Measurements from ENCODE around the gene ATP8B2.

GRCh38 chr1:154398141-154398540 is 72.8 kb downstream of the ATP8B2 start:
- TF ChIP-seq GABPA (IDR thresholded peaks at IDR 0.05; ENCODE audit: low read depth), result no peak
- no peak for TF ChIP-seq NFIC (IDR thresholded peaks at IDR 0.05; ENCODE audit: borderline replicate concordance)
- no peak for TF ChIP-seq CTCF (IDR thresholded peaks at IDR 0.05)
- no peak for TF ChIP-seq SIN3A (IDR thresholded peaks at IDR 0.05; ENCODE audit: borderline replicate concordance, low read depth, low read length)
- no peak for TF ChIP-seq POLR2AphosphoS5 (IDR thresholded peaks at IDR 0.05; ENCODE audit: low read depth, low read length)
- no peak for TF ChIP-seq EZH2phosphoT487 (IDR thresholded peaks at IDR 0.05; ENCODE audit: borderline replicate concordance, low read depth)
- TF ChIP-seq, protein P1, sequence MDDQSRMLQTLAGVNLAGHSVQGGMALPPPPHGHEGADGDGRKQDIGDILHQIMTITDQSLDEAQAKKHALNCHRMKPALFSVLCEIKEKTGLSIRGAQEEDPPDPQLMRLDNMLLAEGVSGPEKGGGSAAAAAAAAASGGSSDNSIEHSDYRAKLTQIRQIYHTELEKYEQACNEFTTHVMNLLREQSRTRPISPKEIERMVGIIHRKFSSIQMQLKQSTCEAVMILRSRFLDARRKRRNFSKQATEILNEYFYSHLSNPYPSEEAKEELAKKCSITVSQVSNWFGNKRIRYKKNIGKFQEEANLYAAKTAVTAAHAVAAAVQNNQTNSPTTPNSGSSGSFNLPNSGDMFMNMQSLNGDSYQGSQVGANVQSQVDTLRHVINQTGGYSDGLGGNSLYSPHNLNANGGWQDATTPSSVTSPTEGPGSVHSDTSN (IDR thresholded peaks at IDR 0.05), result no peak
